HG03469 (cell line): ENCODE data around the gene RAB3B.
"Not testable (repeated sequence)": the region's sequence is repeated elsewhere in the genome, so short reads cannot be mapped to it uniquely, and the experiment has no call there.

ENCODE experiments used
- ATAC-seq: cut with Tn5 transposase; IDR thresholded peaks from one replicate; pipeline ENCODE4 v1.9.1; 2021; ENCODE audit warnings: mild to moderate bottlenecking, moderate library complexity, moderate number of reproducible peaks; ENCODE audit not compliant: unreplicated experiment

RAB3B gene

GRCh38 chr1:51875836-51876235 is 114.7 kb downstream of the RAB3B start:
- ATAC-seq = no peak

GRCh38 chr1:51875291-51875772 is 115.2 kb downstream of the RAB3B start:
- ATAC-seq = no peak

GRCh38 chr1:51873270-51873669 is 117.2 kb downstream of the RAB3B start:
- ATAC-seq = not testable (repeated sequence)

GRCh38 chr1:51871351-51871975 is 119.0 kb downstream of the RAB3B start:
- ATAC-seq = no peak

- ATAC-seq = no peak
These were observed 119.7 kb downstream of the RAB3B start for GRCh38 chr1:51870603-51871350.

- no peak for ATAC-seq
These were observed 122.8 kb downstream of the RAB3B start for GRCh38 chr1:51867479-51868232.

- ATAC-seq = peak; percentile 79
These were observed 127.1 kb downstream of the RAB3B start for GRCh38 chr1:51863384-51863783.

GRCh38 chr1:51861669-51862068 is 128.8 kb downstream of the RAB3B start:
- ATAC-seq = no peak

- ATAC-seq = no peak
These were observed 130.8 kb downstream of the RAB3B start for GRCh38 chr1:51859735-51860134.

- no peak for ATAC-seq
These were observed 131.2 kb downstream of the RAB3B start for GRCh38 chr1:51859333-51859732.

GRCh38 chr1:51858892-51859291 is 131.6 kb downstream of the RAB3B start:
- no peak for ATAC-seq
